ENCODE data around the gene KCNJ13.

GRCh38 chr2:232794981-232795380, 18.6 kb upstream of the KCNJ13 start:
- TF ChIP-seq, protein P1, sequence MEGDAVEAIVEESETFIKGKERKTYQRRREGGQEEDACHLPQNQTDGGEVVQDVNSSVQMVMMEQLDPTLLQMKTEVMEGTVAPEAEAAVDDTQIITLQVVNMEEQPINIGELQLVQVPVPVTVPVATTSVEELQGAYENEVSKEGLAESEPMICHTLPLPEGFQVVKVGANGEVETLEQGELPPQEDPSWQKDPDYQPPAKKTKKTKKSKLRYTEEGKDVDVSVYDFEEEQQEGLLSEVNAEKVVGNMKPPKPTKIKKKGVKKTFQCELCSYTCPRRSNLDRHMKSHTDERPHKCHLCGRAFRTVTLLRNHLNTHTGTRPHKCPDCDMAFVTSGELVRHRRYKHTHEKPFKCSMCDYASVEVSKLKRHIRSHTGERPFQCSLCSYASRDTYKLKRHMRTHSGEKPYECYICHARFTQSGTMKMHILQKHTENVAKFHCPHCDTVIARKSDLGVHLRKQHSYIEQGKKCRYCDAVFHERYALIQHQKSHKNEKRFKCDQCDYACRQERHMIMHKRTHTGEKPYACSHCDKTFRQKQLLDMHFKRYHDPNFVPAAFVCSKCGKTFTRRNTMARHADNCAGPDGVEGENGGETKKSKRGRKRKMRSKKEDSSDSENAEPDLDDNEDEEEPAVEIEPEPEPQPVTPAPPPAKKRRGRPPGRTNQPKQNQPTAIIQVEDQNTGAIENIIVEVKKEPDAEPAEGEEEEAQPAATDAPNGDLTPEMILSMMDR (IDR thresholded peaks at IDR 0.05): no peak
- no peak for TF ChIP-seq POLR2A (IDR thresholded peaks at IDR 0.05)
